IPS-NIHi11 (cell line): ENCODE results near the gene COL7A1.

Experiments
- DNase-seq: peaks from one replicate; pipeline ENCODE4 v3.0.0; 2012; ENCODE audit warnings: mixed read lengths, low spot score

The COL7A1 gene

DNA sequence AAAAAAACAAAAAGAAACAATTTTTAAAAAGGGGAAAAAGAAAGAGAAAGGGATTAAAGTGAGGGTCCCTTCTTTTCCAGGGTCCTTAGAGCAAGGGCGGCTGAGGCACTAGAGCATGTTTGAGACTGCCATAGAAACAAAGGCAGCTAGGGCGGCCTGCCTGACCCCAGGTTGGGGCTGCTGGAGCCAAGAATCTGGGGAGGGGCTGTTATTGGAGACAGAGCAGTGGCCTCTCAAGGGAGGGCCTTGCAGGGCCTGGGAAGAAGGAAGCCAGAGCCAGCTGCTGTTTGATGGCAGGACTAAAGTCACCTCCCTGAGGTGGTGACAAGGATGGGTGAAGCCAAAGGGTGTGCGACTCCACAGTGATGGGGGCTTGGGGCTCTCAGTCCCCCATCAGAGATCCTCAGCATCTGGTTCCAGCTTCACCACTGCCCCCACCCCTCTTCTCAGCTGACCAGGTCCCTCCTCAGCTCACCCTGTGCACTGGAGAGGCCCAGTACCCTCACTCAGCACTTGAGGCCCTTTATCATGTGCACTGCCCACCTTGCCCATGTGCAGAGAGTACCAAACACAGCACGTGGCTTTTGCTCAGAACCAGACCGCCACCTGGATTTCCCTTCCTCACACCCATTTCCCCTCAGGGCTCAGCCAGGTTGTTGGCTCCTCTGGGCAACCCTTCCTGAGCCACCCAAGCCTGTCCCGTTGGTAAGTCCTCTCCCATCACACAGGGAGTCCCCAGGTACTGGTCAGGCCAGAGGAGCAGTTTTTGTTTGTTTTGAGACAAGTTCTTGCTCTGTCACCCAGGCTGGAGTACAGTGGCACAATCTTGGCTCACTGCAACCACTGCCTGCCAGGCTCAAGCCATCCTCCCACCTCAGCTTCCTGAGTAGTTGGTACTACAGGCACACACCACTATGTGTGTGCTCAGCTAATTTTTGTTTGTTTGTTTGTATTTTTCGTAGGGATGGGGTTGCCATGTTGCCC lies 24.7 kb upstream of the COL7A1 start:
- DNase-seq: no peak

DNA sequence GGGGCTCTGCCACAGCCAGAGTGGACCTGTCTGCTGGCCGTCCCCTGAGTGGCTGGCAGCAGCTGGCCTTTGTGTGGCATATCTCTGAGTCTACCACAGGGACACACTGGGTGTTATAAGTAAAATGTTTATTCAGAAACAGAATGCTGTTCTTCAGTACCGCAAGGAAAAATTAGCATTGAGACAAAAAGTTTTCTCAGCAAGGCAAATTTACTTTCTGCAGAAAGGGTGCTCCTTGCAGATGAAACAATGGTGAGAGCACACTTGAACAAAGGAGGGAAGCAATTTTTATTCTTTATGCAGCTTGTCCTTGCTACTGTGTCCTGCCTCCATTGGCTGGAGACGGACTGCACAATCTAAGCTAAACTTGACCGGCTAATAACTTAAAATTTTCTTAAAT lies 22.4 kb upstream of the COL7A1 start:
- no peak for DNase-seq

DNA sequence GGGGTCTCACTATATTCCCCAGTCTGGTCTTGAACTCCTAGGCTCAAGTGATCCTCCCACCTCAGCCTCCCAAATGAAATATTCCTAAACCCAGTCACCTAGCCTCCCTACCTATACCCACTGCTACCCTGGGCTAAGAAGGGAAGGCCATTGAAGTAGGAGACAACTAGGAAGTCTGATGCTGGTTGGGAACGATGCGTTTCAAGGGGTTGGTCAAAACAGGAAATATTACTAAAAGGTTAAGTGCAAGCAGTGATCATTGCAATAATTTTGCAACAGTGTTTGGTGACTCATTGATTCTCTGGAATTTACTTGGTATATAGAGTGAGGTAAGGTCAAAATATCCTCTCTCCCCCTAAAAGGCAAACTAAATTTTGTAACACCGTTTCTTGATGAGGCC lies 18.9 kb upstream of the COL7A1 start:
- DNase-seq: no peak

DNA sequence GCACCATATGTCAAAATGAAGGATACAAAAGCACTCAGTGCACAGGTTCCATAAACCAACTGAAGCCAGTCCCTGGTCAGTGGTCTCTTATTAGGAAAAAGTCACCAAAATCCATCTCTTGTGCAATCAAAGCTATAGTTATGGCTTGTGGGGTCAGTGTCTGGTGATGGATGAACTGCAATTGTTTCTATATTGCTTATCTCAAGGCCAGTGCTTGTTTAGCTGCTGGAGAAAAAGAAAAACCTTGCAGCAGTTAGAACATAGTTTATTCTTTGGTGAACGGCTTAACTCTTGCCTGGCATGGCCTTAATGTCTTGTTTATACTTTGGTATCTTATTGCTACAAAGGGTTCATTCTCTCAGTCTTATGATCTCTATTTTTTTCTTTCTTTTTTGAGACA lies 17.2 kb upstream of the COL7A1 start:
- no peak for DNase-seq

DNA sequence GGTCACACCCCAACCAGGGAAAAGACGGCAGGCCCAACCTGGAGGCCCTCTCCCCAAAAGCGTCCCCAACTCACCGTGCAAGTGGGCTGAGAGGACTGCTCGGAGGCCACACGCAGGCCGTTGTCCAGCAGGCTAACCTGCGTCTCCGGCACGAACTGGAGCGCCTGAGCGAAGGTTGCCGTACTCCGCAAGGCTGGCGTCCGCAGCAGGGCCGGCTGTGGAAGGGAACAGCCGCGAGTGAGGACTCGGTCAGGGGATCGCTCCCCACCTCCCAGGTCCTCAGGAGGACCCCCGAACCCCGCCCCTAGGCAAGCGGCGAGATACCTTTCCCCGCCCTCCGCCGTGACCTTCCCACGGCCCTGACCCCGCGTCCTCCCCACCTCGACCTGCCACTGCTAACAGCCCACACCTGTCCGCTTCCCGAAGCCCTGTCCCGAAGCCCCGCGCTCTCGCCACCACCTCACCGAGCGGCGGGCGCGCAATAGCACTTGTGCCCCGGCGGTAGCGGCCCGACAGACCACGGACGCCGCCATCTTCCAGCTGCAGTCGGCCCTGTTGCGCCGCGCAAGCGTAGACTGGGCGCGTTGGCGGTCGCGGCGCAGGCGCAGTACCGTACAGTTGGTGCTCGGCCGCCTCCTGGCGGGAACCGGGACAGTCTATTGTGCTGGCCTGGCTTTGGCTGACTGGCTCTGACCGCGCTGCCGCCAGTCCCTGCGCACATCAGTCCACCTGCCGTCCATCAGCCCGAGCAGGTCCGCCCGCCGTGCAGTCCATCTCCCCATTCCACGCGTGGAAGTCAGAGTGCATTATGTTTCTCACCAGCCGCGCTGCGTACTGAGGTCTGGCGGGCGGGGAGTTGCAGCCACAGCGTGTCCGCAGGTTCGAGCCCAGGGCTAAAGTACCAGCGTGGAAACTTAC lies 14.2 kb upstream of the COL7A1 start, which contains the start of gene UQCRC1:
Gene UQCRC1, minus strand, starts transcription at position 559 of the 918 bp plus-strand sequence. Its CDS starts 26 bp downstream, at position 533.
- DNase-seq: peak; percentile 97

DNA sequence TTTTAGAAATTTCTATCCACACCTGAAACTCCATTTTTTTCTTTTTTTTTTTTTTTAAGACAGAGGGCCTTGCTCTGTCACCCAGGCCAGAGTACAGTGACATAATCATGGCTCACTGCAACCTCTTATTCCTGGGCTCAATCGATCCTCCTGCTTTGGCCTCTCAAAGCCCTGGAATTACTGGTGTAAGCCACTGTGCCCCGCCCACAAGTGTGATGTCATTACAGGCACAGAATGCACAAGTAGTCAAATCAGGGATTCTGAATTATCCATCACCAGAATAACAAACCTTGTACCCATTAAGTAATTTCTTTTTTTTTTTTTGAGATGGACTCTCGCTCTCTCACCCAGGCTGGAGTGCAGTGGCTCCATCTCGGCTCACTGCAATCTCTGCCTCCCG lies 12.4 kb upstream of the COL7A1 start:
- DNase-seq: no peak

DNA sequence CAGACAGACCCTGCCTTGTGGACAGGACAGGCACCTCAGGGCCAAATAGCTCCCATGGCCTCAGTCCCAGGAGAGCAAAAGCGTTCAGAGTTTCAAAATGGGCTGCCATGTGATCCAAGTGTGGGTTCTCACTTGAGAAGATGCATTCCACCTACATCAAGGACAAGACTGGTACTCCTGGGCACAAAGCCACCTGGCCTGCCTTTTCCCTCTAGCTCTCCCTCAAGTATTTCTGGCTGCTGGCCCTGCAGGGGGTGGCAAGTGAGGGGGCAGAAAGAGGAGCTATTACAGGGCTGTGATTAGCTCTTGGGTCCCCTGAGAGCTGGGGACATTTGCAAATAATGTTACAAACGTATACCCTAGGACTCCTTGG lies 6.5 kb upstream of the COL7A1 start:
- no peak for DNase-seq

DNA sequence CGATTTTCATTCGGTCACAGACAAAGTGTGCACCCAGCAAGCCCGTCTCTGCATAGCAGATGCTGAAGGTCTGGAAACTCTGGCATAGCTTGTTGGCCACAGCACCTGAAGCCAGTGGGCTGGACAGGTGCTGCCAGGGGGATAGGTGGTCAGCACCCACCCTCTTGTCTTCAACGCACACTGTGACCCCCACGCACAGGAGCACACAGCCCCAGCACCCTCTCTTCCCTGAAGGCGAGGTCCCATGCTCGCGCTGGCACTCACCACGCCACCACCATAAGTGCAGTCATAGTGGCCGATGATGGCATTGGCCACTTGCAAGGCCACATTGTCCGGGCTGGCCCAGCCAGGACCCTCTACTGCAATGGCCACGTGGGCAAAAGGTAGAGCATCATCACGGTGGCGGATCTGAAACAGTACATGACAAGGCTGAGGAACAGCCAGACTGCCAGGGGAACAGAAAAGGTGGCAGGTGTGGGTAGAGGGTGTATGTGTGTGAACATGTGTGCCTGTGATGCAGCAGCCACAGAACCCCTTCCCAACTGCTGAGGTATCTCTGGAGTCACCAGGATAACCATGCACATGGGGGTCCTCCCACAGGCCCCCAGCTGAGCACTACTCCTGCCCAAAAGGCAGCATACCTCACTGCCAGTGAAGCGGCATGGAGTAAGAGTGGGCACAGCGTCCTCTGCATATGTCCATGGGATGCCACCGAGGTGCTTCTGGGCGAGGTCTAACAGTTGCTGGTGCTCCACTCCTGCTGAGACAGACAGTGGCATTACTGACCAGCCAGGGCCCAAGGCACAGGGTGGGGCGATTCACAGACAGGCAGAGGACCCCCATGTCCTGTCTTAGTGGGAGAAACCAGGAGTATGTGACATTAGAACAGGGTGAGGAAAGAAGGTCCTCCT lies 5.8 kb upstream of the COL7A1 start:
- DNase-seq: no peak

DNA sequence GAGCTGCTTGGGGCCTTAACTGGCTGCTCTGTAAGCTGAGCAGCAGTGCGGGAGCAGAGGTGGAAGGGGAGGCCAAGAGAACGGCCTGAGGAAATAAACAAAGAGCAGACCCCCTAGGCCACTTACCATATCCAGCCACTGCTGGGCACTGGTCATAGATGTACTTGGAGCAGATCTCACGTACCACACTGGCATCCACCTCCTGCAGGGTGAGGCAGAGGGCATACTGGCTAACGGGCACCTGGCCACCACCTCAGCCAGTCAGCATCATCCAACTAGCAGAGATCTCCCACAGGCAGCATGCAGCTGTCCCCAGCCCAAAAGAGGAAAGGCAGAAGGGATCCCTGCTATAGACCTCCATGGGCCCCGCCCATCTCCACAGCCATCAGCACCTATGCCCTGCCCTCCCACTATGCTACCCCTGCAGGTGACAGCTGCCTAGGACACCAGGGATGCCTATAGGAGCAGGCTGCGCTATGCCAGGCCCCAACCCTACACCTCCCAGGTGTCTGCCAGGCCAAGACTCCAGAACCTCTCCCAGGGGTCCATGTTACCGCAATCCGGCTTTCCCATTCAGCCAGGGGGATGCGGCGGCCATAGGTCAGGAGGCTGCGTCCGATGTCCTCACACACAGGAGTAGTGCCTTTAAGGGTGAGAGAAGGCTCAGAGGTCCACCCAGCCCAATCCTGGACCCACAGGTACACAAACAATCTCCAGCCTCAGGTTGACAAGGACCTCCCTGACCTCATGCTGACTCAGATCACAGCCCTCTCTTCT lies 4.6 kb upstream of the COL7A1 start:
- no peak for DNase-seq

DNA sequence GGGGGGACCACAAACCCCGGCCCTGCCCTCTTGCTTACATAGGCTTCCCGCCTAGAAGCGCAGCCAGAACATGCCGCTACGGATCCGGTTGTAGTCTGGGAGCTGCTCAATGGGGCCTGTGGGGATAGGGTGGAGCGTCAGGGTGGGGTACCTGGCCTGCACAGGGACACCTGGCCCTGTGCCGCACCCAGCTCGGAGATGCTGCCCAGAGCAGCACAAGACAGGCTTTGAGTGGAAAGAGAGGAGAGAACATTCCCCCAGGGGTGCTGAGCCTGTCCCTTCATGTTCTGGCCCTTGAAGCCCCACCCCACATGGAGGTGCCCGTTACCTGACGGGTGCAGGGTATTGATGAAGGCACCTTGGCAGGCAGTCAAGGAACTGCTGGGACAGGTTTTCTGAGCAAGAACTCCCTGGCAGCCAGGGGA lies 4.0 kb upstream of the COL7A1 start:
- no peak for DNase-seq

DNA sequence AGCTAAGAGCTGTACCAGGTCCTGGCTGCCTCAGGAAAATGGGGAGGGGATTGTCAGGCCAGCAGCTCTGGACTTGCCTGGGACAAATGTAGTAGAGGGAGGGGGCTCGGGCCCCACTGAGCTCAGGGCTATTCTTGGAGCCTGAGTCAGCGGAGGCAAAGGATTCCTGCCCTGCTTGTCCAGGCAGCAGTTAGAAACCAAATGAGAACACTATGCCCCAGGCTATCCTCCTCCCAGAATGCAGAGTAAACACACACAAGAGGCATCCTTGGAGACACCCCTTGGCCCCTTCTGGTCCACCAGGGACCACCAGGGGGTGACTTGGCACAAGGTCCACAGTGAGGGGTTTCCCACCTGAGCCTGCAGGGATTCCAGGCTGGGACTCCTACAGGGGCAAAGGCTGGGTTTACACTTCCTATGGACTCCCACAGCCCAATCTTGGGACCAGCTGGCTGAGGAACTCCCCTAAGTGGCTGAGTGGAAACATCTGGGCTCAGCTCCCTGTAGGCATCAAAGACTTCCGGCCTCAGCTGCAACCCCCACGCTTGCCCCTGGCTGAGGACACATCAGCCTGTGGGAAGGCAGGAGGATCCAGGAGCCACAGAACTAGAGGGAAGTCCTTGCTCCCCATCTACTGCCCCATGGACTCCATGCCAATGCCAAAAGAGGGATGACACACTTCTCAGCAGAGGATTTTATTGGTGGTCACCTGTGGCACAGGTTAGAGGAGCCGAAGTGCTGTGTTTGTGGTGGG lies 3.4 kb upstream of the COL7A1 start:
- no peak for DNase-seq

DNA sequence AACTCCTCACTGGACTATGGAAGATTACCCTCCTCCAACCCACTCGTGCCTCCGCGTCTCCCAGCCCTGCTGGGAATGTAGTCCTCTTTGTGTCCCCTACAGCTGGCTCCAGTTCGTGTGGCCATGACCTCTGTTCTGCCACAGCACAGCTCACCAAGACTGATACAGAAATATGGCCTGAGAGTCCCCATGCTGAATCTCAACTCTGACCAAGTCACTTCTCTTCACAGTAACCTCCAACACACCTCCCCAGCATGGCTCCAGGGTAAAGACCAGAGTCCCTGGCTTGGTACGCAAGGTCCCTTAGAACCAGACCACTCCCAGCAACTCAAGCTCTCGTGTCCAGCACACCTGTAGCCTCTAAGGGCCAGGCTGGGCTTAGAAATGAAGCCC lies 2.3 kb upstream of the COL7A1 start:
- DNase-seq: no peak

DNA sequence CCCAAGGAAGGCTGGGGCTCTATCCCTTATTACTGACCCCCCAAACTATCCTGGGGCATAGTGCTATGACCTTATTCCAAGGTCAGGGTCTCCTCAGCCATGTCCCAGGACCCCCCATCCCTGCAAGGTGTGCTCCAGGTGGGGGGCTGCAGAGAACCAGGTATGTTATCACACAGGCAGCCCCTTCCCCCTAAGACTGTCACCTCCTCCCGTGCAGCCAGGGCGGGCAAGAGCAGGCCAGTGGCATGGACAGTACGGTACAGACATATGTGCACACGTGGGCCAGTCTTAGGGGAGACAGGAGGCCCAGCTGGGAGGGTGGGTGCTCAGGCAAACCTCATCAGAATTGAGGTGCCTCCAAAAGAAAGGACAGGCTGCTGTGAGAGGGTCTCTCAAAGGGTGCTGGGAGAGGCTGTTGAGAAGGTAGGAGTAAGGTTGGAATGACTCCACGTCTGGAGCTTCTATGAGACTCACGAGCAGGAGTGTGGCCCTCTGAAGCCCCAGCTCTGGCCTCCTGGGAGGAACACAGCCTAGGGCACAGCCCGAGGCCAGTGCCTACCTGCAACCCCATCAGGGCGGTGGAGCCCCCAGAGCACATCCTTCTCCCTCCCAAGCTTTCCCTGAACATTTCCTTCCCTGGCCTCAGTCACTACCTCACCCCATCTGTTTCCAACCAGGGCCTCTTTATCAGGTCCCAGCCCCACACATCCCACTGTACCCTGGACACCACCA lies 1.7 kb upstream of the COL7A1 start:
- DNase-seq: no peak

DNA sequence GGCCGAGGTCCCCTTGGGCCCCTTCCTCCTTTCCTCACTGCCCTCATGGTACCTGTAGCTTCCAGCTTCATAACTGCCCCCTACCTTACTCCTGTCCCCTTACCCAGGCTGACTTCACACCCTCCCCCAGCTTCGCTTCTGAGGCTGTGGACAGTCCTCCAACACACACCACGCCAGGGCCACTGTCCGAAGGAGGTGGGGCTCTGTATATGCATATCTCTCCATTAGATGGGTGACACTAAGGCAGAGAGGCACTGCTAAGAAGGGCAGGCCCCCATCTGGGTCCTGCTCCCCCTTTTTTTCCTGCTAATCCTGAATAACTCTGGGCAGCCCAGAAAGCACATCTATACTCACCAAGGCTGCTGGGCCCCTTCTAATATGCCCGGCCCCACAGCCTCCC lies 1.0 kb upstream of the COL7A1 start:
- DNase-seq: no peak

DNA sequence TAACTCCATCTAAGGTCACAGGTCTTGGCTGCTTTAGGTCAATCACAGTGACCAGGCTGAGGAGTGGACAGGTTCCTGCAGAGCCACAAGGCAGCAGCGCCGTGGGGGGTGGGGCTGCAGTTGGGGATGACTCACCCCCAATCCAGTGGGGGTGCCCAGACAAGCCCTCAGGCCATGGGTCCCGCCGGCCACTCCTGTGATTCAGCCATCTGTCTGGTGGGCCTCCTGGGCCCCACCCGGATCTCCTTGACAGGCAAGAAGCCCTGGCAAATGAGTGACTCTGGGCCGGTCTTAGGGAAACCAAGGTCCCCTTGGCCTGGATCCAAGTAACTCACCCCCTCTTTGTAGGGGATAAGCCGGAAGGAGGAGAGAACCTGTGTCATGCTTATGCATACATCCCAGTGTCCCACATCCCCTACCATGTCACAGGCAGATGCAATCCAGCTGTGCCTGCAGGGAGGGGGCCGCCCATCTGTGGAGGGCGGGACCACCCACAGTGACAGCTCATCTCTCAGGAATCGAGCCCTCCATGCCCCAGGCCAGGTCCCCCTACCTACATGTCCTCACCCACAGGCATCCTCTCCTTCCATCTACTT lies 495 bp upstream of the COL7A1 start:
- DNase-seq: peak; percentile 79

DNA sequence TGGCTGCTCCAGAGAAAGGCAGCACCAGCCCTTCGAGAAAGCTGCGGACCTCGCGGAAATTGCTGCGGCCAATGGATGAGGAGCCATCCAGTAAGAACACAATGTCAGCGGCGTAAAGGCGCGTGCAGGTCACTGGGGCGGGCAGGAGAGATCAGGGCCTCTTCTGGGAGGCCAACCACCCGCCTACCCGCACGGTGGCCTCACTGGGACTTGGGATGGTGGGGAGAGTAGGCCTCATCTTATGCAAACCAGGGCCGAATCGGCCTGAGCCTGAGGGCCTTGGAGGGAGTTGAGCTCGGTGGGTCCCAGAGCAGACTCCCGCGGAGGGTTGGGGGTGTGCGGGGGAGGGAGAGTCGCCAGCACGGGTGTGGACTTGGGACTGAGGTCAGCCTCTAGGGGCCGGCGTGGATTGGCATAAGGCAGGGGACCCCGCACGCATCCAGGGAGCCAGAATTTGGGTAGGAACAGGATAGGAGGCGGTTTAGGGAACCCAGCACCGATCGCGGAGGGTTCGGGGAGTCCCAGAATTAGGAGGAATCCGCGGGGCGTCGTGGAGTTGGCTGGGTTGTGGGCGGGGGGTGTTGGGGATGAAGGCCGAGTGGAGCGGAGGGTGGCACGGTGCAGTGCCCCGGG lies 596 bp downstream of the COL7A1 start:
- peak; percentile 79 for DNase-seq

DNA sequence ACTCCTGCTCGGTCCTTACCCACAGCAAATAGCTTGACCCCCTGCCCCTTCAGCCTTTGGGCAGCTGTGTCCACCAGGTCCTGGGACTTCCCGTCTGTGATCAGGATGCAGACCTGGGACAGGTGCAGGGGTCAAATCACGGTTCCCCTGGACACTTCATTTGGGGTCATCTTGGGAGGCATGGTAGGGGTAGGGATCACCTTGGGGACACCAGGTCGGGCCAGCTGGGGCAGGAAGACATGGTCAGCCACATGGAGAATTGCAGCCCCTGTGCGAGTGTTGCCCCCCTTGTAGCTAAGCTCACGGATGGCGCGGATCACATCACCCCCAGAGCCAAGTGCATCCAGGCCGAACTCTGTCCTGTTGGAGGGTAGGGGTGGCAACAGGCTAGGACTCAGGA lies 1.8 kb downstream of the COL7A1 start:
- DNase-seq: no peak

DNA sequence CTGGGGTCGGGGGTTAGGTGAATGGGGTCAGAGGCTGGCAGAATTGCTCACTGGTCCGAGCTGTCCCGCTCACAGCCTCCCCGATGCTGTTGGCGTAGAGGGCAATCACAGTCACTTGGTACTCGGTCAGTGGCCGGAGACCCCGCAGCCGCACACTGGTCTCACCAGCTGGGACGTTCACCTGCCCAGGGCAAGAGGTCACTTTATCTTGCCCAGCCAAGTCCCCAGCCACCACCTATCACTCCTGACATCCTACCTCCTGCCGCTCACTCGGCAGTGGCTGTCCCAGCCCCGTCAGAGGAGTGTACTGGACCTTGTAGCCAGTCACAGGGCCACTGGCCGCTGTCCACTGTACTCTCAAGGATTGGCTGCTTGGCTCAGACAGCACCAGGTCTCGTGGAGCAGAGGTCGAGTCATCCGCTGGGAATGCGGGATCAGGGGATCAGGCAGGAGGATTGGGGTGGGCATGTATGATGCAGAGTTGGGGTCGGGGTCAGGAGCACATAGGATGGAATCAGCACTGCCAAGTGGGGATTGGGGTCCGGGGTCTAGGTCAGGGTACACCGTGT lies 2.5 kb downstream of the COL7A1 start:
- no peak for DNase-seq
